C4-2B (cell line): Measurements from ENCODE around the gene TAX1BP3.

ENCODE experiments used
- CTCF ChIP-seq: fragments of 450-650 bp; conservative IDR thresholded peaks from 2 replicates; pipeline ENCODE4 v1.5.1; 2017; ENCODE audit warnings: mild to moderate bottlenecking
- ZFX ChIP-seq: fragments of 450-650 bp; IDR thresholded peaks from 2 replicates; pipeline ENCODE4 v1.6.1; 2017

DNA sequence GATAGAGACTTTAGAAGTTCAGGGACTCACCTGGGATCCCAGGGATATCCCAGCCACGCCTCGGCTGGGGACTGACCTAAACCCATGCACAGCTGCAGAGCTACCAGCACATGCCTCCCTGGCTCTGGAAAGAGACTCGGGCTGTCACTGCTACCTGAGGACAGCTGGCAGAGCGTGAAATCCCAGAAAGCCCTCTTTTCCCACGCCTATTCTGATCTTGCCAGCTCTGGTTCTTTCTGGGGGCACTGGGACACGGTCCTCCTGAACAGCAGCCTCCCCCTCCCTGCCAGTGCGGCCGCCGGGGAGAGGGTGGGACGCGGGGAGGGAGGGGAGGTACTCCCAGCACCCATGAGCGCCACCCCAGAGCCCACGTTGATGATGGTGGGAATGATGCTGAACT, 16.8 kb upstream of the TAX1BP3 start:
- TF ChIP-seq CTCF (no peak), ZFX (no peak)
